Measurements from ENCODE around the gene PUM2. TPM values are rescaled to one million over a fixed set of nuclear protein-coding genes. Genes with fewer than 3 reads are reported as not detected.
A peak's percentile ranks its signal among the peaks of the same experiment; 100 is the strongest.

PUM2 gene
- total and polyA plus RNA-seq, 2 of the 13 experiments (the other 11 are each of a cell fraction or from before 2014, with no cell fraction given), result 69.6 to 69.8 TPM

DNA sequence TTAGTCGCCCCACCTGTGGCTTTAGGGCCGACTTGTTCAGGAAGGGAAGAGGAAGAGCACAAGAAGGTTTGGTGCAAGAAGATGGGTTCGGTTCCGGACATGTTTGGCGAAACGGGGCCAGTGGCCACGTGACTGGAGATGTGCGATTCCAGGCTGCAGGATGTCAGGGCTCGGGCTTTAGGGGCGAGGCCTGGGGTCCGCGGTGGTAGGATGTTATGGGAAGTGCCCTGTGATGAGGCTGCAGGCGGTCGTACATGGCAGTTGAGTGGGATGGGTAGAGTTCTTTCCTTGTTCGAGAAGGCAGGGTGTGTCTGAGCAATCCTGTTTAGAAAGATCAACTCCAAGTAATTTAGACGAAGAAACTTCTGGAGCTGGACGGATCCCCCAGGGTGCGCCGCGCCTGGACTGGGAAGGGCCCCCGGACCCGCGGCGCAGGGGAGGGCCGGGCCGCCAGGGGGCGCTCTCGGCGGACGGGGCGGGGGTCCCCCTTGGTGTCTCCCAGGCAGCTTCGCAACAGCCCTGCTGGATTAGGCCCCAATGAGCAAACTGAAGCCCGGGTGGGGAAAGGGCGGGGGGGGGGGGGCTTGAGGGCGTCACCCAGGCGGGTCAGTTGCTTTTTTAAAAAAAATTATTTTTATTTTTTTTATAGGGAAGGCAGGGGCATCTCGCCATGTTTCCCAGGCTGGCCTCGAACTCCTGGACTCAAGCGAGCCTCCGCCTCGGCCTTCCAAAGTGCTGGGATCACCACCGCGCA is 108.5 kb downstream of the PUM2 start (continued):
- TF ChIP-seq, protein P1, sequence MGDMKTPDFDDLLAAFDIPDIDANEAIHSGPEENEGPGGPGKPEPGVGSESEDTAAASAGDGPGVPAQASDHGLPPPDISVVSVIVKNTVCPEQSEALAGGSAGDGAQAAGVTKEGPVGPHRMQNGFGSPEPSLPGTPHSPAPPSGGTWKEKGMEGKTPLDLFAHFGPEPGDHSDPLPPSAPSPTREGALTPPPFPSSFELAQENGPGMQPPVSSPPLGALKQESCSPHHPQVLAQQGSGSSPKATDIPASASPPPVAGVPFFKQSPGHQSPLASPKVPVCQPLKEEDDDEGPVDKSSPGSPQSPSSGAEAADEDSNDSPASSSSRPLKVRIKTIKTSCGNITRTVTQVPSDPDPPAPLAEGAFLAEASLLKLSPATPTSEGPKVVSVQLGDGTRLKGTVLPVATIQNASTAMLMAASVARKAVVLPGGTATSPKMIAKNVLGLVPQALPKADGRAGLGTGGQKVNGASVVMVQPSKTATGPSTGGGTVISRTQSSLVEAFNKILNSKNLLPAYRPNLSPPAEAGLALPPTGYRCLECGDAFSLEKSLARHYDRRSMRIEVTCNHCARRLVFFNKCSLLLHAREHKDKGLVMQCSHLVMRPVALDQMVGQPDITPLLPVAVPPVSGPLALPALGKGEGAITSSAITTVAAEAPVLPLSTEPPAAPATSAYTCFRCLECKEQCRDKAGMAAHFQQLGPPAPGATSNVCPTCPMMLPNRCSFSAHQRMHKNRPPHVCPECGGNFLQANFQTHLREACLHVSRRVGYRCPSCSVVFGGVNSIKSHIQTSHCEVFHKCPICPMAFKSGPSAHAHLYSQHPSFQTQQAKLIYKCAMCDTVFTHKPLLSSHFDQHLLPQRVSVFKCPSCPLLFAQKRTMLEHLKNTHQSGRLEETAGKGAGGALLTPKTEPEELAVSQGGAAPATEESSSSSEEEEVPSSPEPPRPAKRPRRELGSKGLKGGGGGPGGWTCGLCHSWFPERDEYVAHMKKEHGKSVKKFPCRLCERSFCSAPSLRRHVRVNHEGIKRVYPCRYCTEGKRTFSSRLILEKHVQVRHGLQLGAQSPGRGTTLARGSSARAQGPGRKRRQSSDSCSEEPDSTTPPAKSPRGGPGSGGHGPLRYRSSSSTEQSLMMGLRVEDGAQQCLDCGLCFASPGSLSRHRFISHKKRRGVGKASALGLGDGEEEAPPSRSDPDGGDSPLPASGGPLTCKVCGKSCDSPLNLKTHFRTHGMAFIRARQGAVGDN (CRISPR knock-in tag; IDR thresholded peaks at IDR 0.05), result peak; percentile 41; the same call in 1 of the 2 replicates
- TF ChIP-seq, protein P2, sequence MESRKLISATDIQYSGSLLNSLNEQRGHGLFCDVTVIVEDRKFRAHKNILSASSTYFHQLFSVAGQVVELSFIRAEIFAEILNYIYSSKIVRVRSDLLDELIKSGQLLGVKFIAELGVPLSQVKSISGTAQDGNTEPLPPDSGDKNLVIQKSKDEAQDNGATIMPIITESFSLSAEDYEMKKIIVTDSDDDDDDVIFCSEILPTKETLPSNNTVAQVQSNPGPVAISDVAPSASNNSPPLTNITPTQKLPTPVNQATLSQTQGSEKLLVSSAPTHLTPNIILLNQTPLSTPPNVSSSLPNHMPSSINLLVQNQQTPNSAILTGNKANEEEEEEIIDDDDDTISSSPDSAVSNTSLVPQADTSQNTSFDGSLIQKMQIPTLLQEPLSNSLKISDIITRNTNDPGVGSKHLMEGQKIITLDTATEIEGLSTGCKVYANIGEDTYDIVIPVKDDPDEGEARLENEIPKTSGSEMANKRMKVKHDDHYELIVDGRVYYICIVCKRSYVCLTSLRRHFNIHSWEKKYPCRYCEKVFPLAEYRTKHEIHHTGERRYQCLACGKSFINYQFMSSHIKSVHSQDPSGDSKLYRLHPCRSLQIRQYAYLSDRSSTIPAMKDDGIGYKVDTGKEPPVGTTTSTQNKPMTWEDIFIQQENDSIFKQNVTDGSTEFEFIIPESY (CRISPR knock-in tag; IDR thresholded peaks at IDR 0.05), result peak; percentile 96
- TF ChIP-seq, protein P3, sequence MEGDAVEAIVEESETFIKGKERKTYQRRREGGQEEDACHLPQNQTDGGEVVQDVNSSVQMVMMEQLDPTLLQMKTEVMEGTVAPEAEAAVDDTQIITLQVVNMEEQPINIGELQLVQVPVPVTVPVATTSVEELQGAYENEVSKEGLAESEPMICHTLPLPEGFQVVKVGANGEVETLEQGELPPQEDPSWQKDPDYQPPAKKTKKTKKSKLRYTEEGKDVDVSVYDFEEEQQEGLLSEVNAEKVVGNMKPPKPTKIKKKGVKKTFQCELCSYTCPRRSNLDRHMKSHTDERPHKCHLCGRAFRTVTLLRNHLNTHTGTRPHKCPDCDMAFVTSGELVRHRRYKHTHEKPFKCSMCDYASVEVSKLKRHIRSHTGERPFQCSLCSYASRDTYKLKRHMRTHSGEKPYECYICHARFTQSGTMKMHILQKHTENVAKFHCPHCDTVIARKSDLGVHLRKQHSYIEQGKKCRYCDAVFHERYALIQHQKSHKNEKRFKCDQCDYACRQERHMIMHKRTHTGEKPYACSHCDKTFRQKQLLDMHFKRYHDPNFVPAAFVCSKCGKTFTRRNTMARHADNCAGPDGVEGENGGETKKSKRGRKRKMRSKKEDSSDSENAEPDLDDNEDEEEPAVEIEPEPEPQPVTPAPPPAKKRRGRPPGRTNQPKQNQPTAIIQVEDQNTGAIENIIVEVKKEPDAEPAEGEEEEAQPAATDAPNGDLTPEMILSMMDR (CRISPR knock-in tag; IDR thresholded peaks at IDR 0.05), result peak; percentile 48; the same call in 1 of the 2 replicates
- peak; percentile 36 for TF ChIP-seq STAG1 (CRISPR knock-in tag; IDR thresholded peaks at IDR 0.05)
- TF ChIP-seq, protein P4, sequence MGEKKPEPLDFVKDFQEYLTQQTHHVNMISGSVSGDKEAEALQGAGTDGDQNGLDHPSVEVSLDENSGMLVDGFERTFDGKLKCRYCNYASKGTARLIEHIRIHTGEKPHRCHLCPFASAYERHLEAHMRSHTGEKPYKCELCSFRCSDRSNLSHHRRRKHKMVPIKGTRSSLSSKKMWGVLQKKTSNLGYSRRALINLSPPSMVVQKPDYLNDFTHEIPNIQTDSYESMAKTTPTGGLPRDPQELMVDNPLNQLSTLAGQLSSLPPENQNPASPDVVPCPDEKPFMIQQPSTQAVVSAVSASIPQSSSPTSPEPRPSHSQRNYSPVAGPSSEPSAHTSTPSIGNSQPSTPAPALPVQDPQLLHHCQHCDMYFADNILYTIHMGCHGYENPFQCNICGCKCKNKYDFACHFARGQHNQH (CRISPR knock-in tag; IDR thresholded peaks at IDR 0.05), result 0 out of 2 replicates have a peak, but pooled peaks have one; percentile 13
- TF ChIP-seq, protein P5, sequence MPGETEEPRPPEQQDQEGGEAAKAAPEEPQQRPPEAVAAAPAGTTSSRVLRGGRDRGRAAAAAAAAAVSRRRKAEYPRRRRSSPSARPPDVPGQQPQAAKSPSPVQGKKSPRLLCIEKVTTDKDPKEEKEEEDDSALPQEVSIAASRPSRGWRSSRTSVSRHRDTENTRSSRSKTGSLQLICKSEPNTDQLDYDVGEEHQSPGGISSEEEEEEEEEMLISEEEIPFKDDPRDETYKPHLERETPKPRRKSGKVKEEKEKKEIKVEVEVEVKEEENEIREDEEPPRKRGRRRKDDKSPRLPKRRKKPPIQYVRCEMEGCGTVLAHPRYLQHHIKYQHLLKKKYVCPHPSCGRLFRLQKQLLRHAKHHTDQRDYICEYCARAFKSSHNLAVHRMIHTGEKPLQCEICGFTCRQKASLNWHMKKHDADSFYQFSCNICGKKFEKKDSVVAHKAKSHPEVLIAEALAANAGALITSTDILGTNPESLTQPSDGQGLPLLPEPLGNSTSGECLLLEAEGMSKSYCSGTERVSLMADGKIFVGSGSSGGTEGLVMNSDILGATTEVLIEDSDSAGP (CRISPR knock-in tag; IDR thresholded peaks at IDR 0.05; ENCODE audit: borderline replicate concordance), result 0 out of 2 replicates have a peak, but pooled peaks have one; percentile 6
- TF ChIP-seq CCDC6 (CRISPR knock-in tag; IDR thresholded peaks at IDR 0.05), result no peak
- peak; percentile 67; the same call in 1 of the 2 replicates for TF ChIP-seq HOXA3 (CRISPR knock-in tag; IDR thresholded peaks at IDR 0.05)
- TF ChIP-seq, protein P6, sequence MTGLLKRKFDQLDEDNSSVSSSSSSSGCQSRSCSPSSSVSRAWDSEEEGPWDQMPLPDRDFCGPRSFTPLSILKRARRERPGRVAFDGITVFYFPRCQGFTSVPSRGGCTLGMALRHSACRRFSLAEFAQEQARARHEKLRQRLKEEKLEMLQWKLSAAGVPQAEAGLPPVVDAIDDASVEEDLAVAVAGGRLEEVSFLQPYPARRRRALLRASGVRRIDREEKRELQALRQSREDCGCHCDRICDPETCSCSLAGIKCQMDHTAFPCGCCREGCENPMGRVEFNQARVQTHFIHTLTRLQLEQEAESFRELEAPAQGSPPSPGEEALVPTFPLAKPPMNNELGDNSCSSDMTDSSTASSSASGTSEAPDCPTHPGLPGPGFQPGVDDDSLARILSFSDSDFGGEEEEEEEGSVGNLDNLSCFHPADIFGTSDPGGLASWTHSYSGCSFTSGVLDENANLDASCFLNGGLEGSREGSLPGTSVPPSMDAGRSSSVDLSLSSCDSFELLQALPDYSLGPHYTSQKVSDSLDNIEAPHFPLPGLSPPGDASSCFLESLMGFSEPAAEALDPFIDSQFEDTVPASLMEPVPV (CRISPR knock-in tag; IDR thresholded peaks at IDR 0.05), result 0 out of 2 replicates have a peak, but pooled peaks have one; percentile 39
